H9 (cell line): ENCODE measurements around the gene ADCK2. TPM values are rescaled to one million over a fixed set of nuclear protein-coding genes. Genes with fewer than 3 reads are reported as not detected.

ENCODE experiments used
- DNase-seq: peaks from one replicate; pipeline ENCODE4 v3.0.0-alpha.2; 2017
- H2AFZ ChIP-seq: one replicate; pipeline ENCODE4 v1.6.1; 2013; ENCODE audit warnings: mild to moderate bottlenecking, low read length, control low read depth, moderate library complexity
- H2AK5ac ChIP-seq: 2 replicates; pipeline ENCODE4 v1.6.1; 2013; ENCODE audit warnings: low read length, control low read depth, mixed read lengths; ENCODE audit not compliant: insufficient read length
- H2BK120ac ChIP-seq: one replicate; pipeline ENCODE4 v1.6.1; 2013; ENCODE audit warnings: low read depth, mild to moderate bottlenecking, low read length, control low read depth, inconsistent platforms; ENCODE audit not compliant: poor library complexity, severe bottlenecking
- H2BK12ac ChIP-seq: 2 replicates; pipeline ENCODE4 v1.6.1; 2013; ENCODE audit warnings: low read length, control low read depth, mixed read lengths, low read depth; ENCODE audit not compliant: insufficient read length
- H2BK15ac ChIP-seq: 2 replicates; pipeline ENCODE4 v1.6.1; 2013; ENCODE audit warnings: low read depth, low read length, control low read depth
- H2BK20ac ChIP-seq: one replicate; pipeline ENCODE4 v1.6.1; 2013; ENCODE audit warnings: low read depth, mild to moderate bottlenecking, low read length, control low read depth, inconsistent platforms; ENCODE audit not compliant: poor library complexity, severe bottlenecking
- H2BK5ac ChIP-seq: 2 replicates; pipeline ENCODE4 v1.6.1; 2013; ENCODE audit warnings: low read length, control low read depth, mixed read lengths; ENCODE audit not compliant: insufficient read length
- H3K14ac ChIP-seq: 2 replicates; pipeline ENCODE4 v1.6.1; 2013; ENCODE audit warnings: low read length, control low read depth; ENCODE audit not compliant: insufficient read depth
- H3K18ac ChIP-seq: 2 replicates; pipeline ENCODE4 v1.6.1; 2013; ENCODE audit warnings: low read depth, mild to moderate bottlenecking, mixed read lengths, low read length, control low read depth; ENCODE audit not compliant: insufficient read length
- H3K23ac ChIP-seq: 2 replicates; pipeline ENCODE4 v1.6.1; 2013; ENCODE audit warnings: low read length, control low read depth, mixed read lengths, low read depth; ENCODE audit not compliant: insufficient read length
- H3K23me2 ChIP-seq: 2 replicates; pipeline ENCODE4 v1.6.1; 2013; ENCODE audit warnings: low read depth, mild to moderate bottlenecking, mixed read lengths, low read length, control low read depth; ENCODE audit not compliant: insufficient read length, poor library complexity, severe bottlenecking
- H3K27ac ChIP-seq: 2 replicates; pipeline ENCODE4 v1.5.1; 2013; ENCODE audit warnings: low read length, control low read depth, mixed read lengths, low read depth; ENCODE audit not compliant: insufficient read length
- H3K27me3 ChIP-seq: 2 replicates; pipeline ENCODE4 v1.6.1; 2013; ENCODE audit warnings: low read length, control low read depth, inconsistent platforms; ENCODE audit not compliant: insufficient read depth
- H3K4ac ChIP-seq: 2 replicates; pipeline ENCODE4 v1.6.1; 2013; ENCODE audit warnings: low read depth, mild to moderate bottlenecking, control low read depth, inconsistent platforms, low read length, moderate library complexity
- H3K4me1 ChIP-seq: 2 replicates; pipeline ENCODE4 v1.6.1; 2013; ENCODE audit warnings: low read length, control low read depth, inconsistent platforms; ENCODE audit not compliant: insufficient read depth
- H3K4me2 ChIP-seq: 2 replicates; pipeline ENCODE4 v1.6.1; 2013; ENCODE audit warnings: low read length, control low read depth, mixed read lengths; ENCODE audit not compliant: insufficient read length, insufficient read depth
- H3K56ac ChIP-seq: 2 replicates; pipeline ENCODE4 v1.6.1; 2013; ENCODE audit warnings: low read depth, mild to moderate bottlenecking, mixed read lengths, low read length, control low read depth; ENCODE audit not compliant: insufficient read length
- H3K79me1 ChIP-seq: 2 replicates; pipeline ENCODE4 v1.6.1; 2013; ENCODE audit warnings: low read depth, mild to moderate bottlenecking, moderate library complexity, low read length, control low read depth, inconsistent platforms; ENCODE audit not compliant: insufficient read depth, poor library complexity, severe bottlenecking
- H3K79me2 ChIP-seq: 2 replicates; pipeline ENCODE4 v1.6.1; 2013; ENCODE audit warnings: low read length, control low read depth, inconsistent platforms; ENCODE audit not compliant: insufficient read depth
- H3K9ac ChIP-seq: 2 replicates; pipeline ENCODE4 v1.6.1; 2013; ENCODE audit warnings: low read length, control low read depth, mixed read lengths; ENCODE audit not compliant: insufficient read length; ENCODE audit errors: extremely low read depth
- H3K9me3 ChIP-seq: one replicate; pipeline ENCODE4 v1.6.1; 2013; ENCODE audit warnings: low read depth, low read length, inconsistent platforms; ENCODE audit not compliant: control insufficient read depth
- H3T11ph ChIP-seq: one replicate; pipeline ENCODE4 v1.6.1; 2013; ENCODE audit warnings: mild to moderate bottlenecking, low read length, control low read depth, inconsistent platforms
- H4K20me1 ChIP-seq: one replicate; pipeline ENCODE4 v1.6.1; 2013; ENCODE audit not compliant: control insufficient read depth, insufficient read length, insufficient read depth
- H4K5ac ChIP-seq: 2 replicates; pipeline ENCODE4 v1.6.1; 2013; ENCODE audit warnings: low read depth, mild to moderate bottlenecking, mixed read lengths, low read length, control low read depth; ENCODE audit not compliant: insufficient read length
- H4K8ac ChIP-seq: replicated peaks from 2 replicates; pipeline ENCODE4 v1.6.1; 2013; ENCODE audit warnings: low read length, control low read depth, mixed read lengths, low read depth; ENCODE audit not compliant: insufficient read length
- H4K91ac ChIP-seq: 2 replicates; pipeline ENCODE4 v1.6.1; 2013; ENCODE audit warnings: low read depth, mild to moderate bottlenecking, moderate library complexity, mixed read lengths, low read length, control low read depth; ENCODE audit not compliant: insufficient read length
- H3K27ac Mint-ChIP-seq, 3 experiments: 2 replicates in 2 of 3; 3 replicates in 1 of 3; pipeline ENCODE4 v1.8.0; 2020 to 2021; ENCODE audit warnings: mixed read lengths in 3 of 3, mild to moderate bottlenecking in 1 of 3, moderate library complexity in 1 of 3
- H3K27me3 Mint-ChIP-seq: 2 replicates; pipeline ENCODE4 v1.8.0; 2021; ENCODE audit warnings: low read depth, mild to moderate bottlenecking, moderate library complexity, mixed read lengths
- H3K36me3 Mint-ChIP-seq, 3 experiments: 2 replicates in 2 of 3; 3 replicates in 1 of 3; pipeline ENCODE4 v1.8.0; 2020 to 2021; ENCODE audit warnings: low read depth in 3 of 3, mixed read lengths in 3 of 3; ENCODE audit not compliant: insufficient read depth in 1 of 3
- H3K4me1 Mint-ChIP-seq, 2 experiments: 2 replicates each; pipeline ENCODE4 v1.8.0; 2020; ENCODE audit warnings: mixed read lengths in 2 of 2
- H3K4me3 Mint-ChIP-seq, 2 experiments: 2 replicates in 1 of 2; 3 replicates in 1 of 2; pipeline ENCODE4 v1.8.0; 2020 to 2021; ENCODE audit warnings: mild to moderate bottlenecking in 2 of 2, mixed read lengths in 2 of 2, moderate library complexity in 1 of 2
- H3K9me3 Mint-ChIP-seq, 2 experiments: 2 replicates in 1 of 2; 3 replicates in 1 of 2; pipeline ENCODE4 v1.8.0; 2020; ENCODE audit warnings: mild to moderate bottlenecking in 2 of 2, mixed read lengths in 2 of 2, moderate library complexity in 1 of 2
- WGBS: extraction: QIAGEN DNeasy Blood & Tissue Kit; methylation state at CpG from one replicate; pipeline ENCODE4 v1.1.7; 2013; ENCODE audit warnings: missing lambda C conversion rate, low lambda C conversion rate, mixed read lengths; ENCODE audit not compliant: insufficient read length; ENCODE audit errors: extremely low coverage; 5-methylcytosine and 5-hydroxymethylcytosine counted together
- total RNA-seq: library from RNA; stranded (reverse); gene quantifications from 2 replicates; pipeline ENCODE4 v1.2.1, GENCODE V29; 2021
- TF ChIP-seq, protein P1 (sequence below): fragments of 200-600 bp; sonication (generic); conservative IDR thresholded peaks from 3 replicates; pipeline ENCODE4 v1.8.0; 2021; ENCODE audit warnings: antibody characterized with exemption, mild to moderate bottlenecking

The ADCK2 gene
- total RNA-seq, 1 experiment from 2014 or later = 12.4 TPM

DNA sequence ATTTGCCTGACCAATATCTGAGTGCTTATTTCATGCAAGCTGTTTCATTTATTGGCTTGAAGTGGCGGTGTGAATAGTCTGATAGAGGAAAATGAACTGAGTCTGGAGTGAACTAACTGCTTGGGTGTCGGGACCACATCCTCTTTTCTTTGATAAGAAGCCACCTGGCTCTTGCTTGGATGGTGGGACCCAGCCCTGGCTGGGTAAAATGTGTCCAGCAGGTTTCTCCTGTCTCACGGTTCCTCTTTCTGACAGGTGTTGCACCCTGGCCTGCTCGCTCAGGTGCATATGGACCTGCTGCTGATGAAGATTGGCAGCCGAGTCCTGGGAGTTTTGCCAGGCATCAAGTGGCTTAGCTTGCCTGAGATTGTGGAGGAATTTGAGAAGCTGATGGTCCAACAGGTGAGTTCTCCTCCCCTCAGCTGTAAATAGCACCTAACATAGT, 1.6 kb downstream of the ADCK2 start:
- no peaks in the 10 kb centered on the region; the same call in 1 of the 2 replicates for H3K27me3 ChIP-seq
- H3T11ph ChIP-seq = no peak overlapping the region
- no CpG with 5 or more reads among the region's 5 CpGs for WGBS
- Mint-ChIP-seq H3K36me3 (peaks cover 1 to 9% (median 4%) of the 10 kb centered on the region in 3 experiments; a peak in 6 of 7 replicates), H3K27ac (no peak overlapping the region), H3K9me3 (no peaks in the 10 kb centered on the region), H3K4me1 (peaks cover 15 to 18% of the 10 kb centered on the region in 2 experiments), H3K27me3 (peaks cover 3% of the 10 kb centered on the region; the same call in 1 of the 2 replicates), H3K4me3 (peak overlapping the region in 1 of 2 experiments; percentile 67; a peak in 3 of 5 replicates)
- H2AK5ac ChIP-seq = no peak overlapping the region
- no peak overlapping the region for H2BK12ac ChIP-seq
- H2BK120ac ChIP-seq = no peak overlapping the region
- no peaks in the 10 kb centered on the region for H4K20me1 ChIP-seq
- H4K8ac ChIP-seq = no peak overlapping the region
- DNase-seq = no peak
- no peak overlapping the region for H4K91ac ChIP-seq
- no peak overlapping the region for H3K9ac ChIP-seq
- peak overlapping the region; percentile 55 for H3K4me2 ChIP-seq
- no peak overlapping the region for H3K14ac ChIP-seq
- no peak overlapping the region for H2BK15ac ChIP-seq
- TF ChIP-seq, protein P1, sequence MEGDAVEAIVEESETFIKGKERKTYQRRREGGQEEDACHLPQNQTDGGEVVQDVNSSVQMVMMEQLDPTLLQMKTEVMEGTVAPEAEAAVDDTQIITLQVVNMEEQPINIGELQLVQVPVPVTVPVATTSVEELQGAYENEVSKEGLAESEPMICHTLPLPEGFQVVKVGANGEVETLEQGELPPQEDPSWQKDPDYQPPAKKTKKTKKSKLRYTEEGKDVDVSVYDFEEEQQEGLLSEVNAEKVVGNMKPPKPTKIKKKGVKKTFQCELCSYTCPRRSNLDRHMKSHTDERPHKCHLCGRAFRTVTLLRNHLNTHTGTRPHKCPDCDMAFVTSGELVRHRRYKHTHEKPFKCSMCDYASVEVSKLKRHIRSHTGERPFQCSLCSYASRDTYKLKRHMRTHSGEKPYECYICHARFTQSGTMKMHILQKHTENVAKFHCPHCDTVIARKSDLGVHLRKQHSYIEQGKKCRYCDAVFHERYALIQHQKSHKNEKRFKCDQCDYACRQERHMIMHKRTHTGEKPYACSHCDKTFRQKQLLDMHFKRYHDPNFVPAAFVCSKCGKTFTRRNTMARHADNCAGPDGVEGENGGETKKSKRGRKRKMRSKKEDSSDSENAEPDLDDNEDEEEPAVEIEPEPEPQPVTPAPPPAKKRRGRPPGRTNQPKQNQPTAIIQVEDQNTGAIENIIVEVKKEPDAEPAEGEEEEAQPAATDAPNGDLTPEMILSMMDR = no peak
- peaks cover 6% of the 10 kb centered on the region for H3K23me2 ChIP-seq
- H3K4me1 ChIP-seq = no peaks in the 10 kb centered on the region; the same call in 1 of the 2 replicates
- no peak overlapping the region for H2AFZ ChIP-seq
- no peak overlapping the region for H3K18ac ChIP-seq
- H3K23ac ChIP-seq = no peak overlapping the region
- H3K56ac ChIP-seq = no peak overlapping the region
- H3K79me2 ChIP-seq = no peaks in the 10 kb centered on the region
- H3K79me1 ChIP-seq = no peaks in the 10 kb centered on the region
- no peak overlapping the region for H3K4ac ChIP-seq
- no peak overlapping the region for H4K5ac ChIP-seq
- no peak overlapping the region for H2BK5ac ChIP-seq
- H3K9me3 ChIP-seq = no peaks in the 10 kb centered on the region
- no peak overlapping the region for H3K27ac ChIP-seq
- no peak overlapping the region for H2BK20ac ChIP-seq
